ENCODE results near the gene ASPDH. TPM values are rescaled to one million over a fixed set of nuclear protein-coding genes. Genes with fewer than 3 reads are reported as not detected.
A peak's percentile ranks its signal among the peaks of the same experiment; 100 is the strongest.

ASPDH gene
- 0.32 TPM for polyA plus RNA-seq (2012; ENCODE audit: low read depth, missing spikeins)

DNA sequence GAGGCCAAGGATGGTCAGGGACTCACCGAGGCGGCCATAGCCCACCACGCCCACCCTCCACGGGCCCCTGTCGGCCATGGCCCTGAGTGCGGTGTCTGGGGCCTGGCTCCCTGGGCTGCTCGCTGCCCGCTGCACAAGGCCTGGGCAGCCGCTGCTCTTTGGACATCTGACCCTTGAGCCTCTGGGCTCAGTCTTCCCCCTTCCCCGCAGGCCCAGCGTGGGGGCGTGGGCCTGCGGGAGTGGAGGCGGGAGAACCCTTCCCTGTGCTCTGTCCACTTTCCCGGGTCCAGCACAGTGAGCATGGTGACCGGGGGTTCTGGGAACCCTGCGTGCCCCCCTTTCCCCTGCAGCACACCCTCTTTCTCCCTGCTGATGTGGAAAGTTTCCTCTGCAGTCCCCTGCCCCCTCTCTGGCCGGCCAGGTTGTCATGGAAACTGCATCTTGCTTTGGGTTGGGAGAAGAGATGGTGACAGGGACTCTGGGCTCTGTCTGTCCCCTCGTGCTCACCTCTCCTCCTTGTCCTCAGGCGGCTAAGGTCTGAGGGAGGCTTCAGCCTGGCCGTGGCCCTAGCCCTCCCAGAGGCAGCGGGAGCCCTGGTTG lies at the start of gene ASPDH:
TSS of gene ASPDH (minus strand) at position 168 of the 600 bp plus-strand sequence. CDS start at position 78, 90 bp downstream.
- no peak for FAIRE-seq
- no peak for TF ChIP-seq SPI1 (IDR thresholded peaks at IDR 0.05; ENCODE audit: low read depth, low read length)
- no peak for TF ChIP-seq TAF1 (IDR thresholded peaks at IDR 0.05; ENCODE audit: low read depth, low read length)
- no peak for TF ChIP-seq PAX5 (IDR thresholded peaks at IDR 0.05; ENCODE audit: insufficient read depth, low read length, severe bottlenecking)
- TF ChIP-seq POU2F2 (IDR thresholded peaks at IDR 0.05; ENCODE audit: low read depth, low read length): no peak
- no peak for DNase-seq (ENCODE audit: insufficient read length, low spot score)

DNA sequence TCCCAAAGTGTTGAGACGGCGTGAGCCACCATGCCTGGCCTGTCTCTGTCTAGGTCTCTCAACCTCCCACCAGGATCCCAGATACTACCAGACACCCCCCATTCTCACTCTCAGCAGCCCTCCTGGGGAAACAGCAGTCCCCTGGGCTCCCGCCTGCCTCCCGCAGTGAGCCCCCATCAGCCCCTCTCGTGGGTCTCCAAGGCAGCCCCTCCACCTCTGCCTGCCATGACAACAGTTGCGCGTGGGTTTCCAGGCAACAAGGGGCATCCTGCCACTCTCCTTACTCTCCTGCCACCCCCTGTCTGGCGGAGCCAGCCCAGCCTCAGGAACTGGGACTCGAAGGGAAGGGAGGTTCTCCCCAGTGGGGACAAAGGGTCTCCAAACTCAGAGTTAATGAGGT lies 49.3 kb upstream of the ASPDH start:
- DNase-seq (ENCODE audit: insufficient read length, low spot score): no peak
- TF ChIP-seq PAX5 (IDR thresholded peaks at IDR 0.05; ENCODE audit: insufficient read depth, low read length, severe bottlenecking) (no peak), TAF1 (IDR thresholded peaks at IDR 0.05; ENCODE audit: low read depth, low read length) (no peak), POLR2A (IDR thresholded peaks at IDR 0.05; ENCODE audit: low read depth, low read length) (no peak)
- no peak for FAIRE-seq

DNA sequence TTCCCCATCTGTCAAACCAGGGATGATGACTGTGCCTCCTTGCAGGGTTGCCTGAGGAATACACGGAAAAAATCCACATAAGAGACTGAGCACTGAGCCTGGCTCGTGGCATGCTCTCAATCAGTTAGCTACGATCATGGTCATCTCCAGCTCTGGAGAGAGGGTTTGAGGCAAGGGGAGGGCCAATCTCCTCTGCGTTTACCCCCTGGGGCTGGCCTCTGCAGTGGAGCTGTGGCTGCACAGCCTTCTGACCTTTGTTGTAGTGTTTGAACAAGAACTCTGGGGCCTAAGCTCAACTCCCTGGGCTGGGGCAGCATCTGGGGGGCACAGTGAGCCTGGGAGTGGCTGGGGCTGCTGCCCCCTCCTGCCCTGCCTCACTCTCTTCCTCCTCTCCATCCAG lies 48.6 kb upstream of the ASPDH start:
- DNase-seq (ENCODE audit: insufficient read length, low spot score) (no peak), FAIRE-seq (no peak)
- TF ChIP-seq PAX5 (IDR thresholded peaks at IDR 0.05; ENCODE audit: insufficient read depth, low read length, severe bottlenecking) (no peak), POLR2AphosphoS5 (IDR thresholded peaks at IDR 0.05; ENCODE audit: low read depth, low read length) (no peak), POLR2A (IDR thresholded peaks at IDR 0.05; ENCODE audit: low read depth, low read length) (no peak), SPI1 (IDR thresholded peaks at IDR 0.05; ENCODE audit: low read depth, low read length) (no peak), TAF1 (IDR thresholded peaks at IDR 0.05; ENCODE audit: low read depth, low read length) (no peak), POU2F2 (IDR thresholded peaks at IDR 0.05; ENCODE audit: low read depth, low read length) (no peak)

DNA sequence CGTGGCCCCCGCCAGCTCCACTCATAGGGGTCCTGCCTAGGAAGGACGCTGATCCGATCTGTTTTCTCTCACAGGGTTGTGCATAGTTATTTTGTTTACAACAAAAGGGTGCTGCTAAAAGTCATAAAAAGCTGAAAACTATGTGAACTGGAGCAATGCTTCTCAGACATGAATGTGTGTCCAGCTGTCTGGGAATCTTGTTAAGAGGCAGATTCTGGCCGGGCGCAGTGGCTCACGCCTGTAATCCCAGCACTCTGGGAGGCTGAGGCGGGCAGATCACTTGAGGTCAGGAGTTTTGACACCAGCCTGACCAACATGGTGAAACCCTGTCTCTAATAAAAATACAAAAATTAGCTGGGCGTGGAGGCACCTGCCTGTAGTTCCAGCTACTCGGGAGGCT lies 45.9 kb upstream of the ASPDH start:
- FAIRE-seq: no peak
- no peak for DNase-seq (ENCODE audit: insufficient read length, low spot score)
- TF ChIP-seq TAF1 (IDR thresholded peaks at IDR 0.05; ENCODE audit: low read depth, low read length): no peak
- TF ChIP-seq PAX5 (IDR thresholded peaks at IDR 0.05; ENCODE audit: insufficient read depth, low read length, severe bottlenecking): no peak
- no peak for TF ChIP-seq POLR2A (IDR thresholded peaks at IDR 0.05; ENCODE audit: low read depth, low read length)
- TF ChIP-seq SPI1 (IDR thresholded peaks at IDR 0.05; ENCODE audit: low read depth, low read length): no peak
- TF ChIP-seq POU2F2 (IDR thresholded peaks at IDR 0.05; ENCODE audit: low read depth, low read length): no peak
- TF ChIP-seq POLR2AphosphoS5 (IDR thresholded peaks at IDR 0.05; ENCODE audit: low read depth, low read length): no peak

DNA sequence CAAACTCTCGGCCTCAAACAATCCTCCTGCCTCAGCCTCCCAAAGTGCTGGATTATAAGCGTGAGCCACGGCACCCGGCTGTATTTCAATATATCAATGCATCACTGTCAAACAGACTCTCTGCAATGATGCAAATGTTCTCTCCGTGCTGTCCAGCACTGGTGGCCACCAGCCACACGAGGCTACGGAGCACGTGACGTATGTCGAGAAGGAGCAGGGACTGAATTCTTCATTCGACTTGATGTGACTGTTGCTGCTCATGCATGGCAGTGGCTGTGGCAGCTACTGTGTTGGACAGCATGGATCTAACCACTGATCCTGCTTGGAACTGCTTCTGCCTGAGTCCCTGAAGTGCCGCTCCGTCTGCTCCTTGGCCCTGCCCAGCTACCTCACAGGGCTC lies 44.7 kb upstream of the ASPDH start:
- FAIRE-seq (no peak), DNase-seq (ENCODE audit: insufficient read length, low spot score) (no peak)
- TF ChIP-seq POLR2AphosphoS5 (IDR thresholded peaks at IDR 0.05; ENCODE audit: low read depth, low read length): no peak
- no peak for TF ChIP-seq POU2F2 (IDR thresholded peaks at IDR 0.05; ENCODE audit: low read depth, low read length)
- TF ChIP-seq PAX5 (IDR thresholded peaks at IDR 0.05; ENCODE audit: insufficient read depth, low read length, severe bottlenecking): no peak
- no peak for TF ChIP-seq SPI1 (IDR thresholded peaks at IDR 0.05; ENCODE audit: low read depth, low read length)
- no peak for TF ChIP-seq POLR2A (IDR thresholded peaks at IDR 0.05; ENCODE audit: low read depth, low read length)
- no peak for TF ChIP-seq TAF1 (IDR thresholded peaks at IDR 0.05; ENCODE audit: low read depth, low read length)

DNA sequence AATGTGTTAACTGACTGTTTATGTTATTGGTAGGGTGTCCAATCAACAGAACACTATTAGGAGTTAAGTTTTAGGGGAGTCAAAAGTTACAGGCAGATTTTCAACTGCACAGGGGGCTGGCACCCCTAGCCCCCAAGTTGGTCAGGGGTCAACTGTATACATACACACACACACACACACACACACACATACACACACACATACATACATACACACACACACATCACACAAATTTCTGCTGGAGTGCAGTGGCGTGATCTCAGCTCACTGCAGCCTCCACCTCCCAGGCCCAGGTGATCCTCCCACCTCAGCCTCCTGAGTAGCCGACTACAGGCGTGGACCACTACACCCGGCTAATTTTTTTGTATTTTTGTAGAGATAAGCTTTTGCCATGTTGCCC lies 44.3 kb upstream of the ASPDH start:
- no peak for DNase-seq (ENCODE audit: insufficient read length, low spot score)
- FAIRE-seq: no peak
- no peak for TF ChIP-seq POLR2A (IDR thresholded peaks at IDR 0.05; ENCODE audit: low read depth, low read length)
- no peak for TF ChIP-seq SPI1 (IDR thresholded peaks at IDR 0.05; ENCODE audit: low read depth, low read length)
- TF ChIP-seq POLR2AphosphoS5 (IDR thresholded peaks at IDR 0.05; ENCODE audit: low read depth, low read length): no peak
- no peak for TF ChIP-seq PAX5 (IDR thresholded peaks at IDR 0.05; ENCODE audit: insufficient read depth, low read length, severe bottlenecking)
- TF ChIP-seq POU2F2 (IDR thresholded peaks at IDR 0.05; ENCODE audit: low read depth, low read length): no peak
- TF ChIP-seq TAF1 (IDR thresholded peaks at IDR 0.05; ENCODE audit: low read depth, low read length): no peak

DNA sequence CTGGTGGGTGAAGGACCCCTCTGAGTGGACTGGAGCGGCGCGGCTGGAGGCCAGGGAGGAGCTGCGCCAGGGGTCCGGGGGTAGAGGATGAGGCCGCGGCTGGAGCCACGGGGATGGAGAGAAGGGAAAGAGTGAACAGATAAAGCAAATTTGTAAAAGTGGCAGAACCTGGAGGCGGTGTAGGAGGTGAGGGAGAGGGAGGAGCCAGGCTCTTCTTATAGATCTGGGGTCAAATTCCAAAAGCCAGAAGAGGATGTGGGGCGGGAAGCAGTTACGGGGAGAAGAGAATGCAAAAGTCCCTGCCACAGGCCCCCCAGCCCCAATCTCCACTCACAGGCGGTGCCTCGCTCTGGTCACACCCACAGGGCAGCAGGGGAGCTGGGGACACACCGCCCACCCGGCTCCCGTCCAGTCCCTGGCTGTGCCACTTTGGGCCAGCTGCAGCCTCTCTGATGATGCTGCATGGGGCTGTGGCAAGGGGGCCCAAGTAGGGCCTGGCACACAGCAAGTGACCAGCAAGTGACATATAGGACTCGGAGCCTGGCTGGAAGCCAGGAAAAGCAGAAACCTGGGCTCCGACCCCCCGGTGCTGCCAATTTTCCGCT lies 43.4 kb upstream of the ASPDH start:
- FAIRE-seq (no peak), DNase-seq (ENCODE audit: insufficient read length, low spot score) (no peak)
- TF ChIP-seq POU2F2 (IDR thresholded peaks at IDR 0.05; ENCODE audit: low read depth, low read length) (no peak), POLR2AphosphoS5 (IDR thresholded peaks at IDR 0.05; ENCODE audit: low read depth, low read length) (no peak)

DNA sequence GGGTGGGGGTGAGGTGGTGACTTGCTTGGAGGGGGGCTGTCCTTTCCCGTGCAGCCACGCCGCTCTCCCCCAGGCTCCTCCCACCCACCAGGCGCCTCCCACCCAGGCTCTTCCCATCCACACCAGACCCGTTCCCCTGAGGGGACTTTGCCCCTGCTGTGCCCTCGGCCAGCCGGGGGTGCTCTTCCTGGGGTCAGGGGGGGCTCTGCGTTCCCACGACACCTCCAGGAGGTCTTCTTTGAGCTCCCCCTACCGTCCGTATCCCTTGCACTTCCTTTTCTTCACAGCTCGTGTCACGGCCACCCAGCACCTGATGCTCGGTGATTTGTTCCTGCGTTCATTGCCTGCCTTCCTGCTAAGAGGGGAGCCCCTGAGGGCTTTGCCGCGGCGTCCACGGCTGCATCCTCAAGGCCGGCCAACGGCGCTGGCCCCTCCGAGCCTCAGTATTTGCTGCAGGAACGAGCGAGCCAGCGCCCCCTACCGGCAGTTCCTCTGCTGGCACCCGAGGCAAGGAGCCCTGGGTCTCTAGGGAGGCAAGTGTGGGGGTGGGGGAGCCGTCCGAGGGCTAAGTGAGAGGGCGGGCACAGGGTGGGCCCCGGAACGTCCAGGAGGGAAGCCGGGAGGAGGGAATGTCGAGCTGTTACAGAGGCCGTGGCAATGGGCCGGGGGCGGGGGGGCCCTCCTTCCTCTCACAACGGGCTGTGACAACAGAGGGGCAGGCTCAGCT lies 42.7 kb upstream of the ASPDH start:
- DNase-seq (ENCODE audit: insufficient read length, low spot score): peak; percentile 95
- TF ChIP-seq SPI1 (IDR thresholded peaks at IDR 0.05; ENCODE audit: low read depth, low read length) (peak; percentile 53), TAF1 (IDR thresholded peaks at IDR 0.05; ENCODE audit: low read depth, low read length) (no peak)
- FAIRE-seq: peak; percentile 51

DNA sequence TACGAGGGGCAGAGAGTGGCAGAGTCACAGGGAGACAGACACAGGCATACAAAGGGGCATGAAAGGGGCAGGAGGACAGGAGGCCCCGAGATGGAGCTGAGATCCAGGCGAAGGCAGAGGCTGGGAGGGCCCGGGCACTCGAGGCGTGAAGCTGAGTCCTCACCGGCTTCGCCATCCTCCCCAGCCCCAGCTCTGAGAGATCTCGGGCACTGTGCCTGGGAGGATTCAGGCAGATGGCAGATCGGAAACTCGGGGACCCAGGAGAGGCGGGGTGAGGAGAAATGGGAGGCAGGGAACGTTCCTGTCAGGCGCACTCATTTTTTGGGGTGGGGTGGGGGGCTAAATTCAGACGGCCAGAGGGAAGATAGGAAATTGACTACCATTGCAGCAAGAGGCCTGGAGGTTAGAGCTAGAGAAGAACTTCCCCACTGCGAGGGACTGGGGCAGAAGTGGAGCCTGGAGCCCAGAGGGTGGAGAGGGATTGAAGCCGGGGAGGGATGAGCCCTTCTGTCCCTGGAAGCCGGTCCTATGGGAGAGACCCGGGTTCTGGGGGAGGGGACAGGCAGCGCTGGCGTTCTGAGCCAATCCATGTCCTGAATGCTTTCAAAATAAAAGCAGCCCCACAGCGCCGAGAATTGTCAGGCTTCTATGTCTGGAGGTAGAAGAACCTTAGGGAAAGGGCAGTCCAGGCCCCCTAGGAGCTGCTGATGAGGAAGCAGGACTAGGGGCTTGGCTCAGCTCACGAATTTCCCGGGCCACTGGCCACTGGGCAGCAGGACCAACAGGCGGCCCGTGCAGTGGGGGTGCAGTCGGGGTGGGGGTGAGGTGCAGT lies 42.0 kb upstream of the ASPDH start:
- no peak for DNase-seq (ENCODE audit: insufficient read length, low spot score)
- TF ChIP-seq TAF1 (IDR thresholded peaks at IDR 0.05; ENCODE audit: low read depth, low read length) (no peak), POLR2AphosphoS5 (IDR thresholded peaks at IDR 0.05; ENCODE audit: low read depth, low read length) (no peak), SPI1 (IDR thresholded peaks at IDR 0.05; ENCODE audit: low read depth, low read length) (no peak)
- FAIRE-seq: no peak

All from GM12891 (cell line).